Measurements from ENCODE around the gene RBPMS2.

- TF ChIP-seq EP300 (IDR thresholded peaks at IDR 0.05) (no peak), POLR2A (IDR thresholded peaks at IDR 0.05) (no peak)
- TF ChIP-seq, protein P1, sequence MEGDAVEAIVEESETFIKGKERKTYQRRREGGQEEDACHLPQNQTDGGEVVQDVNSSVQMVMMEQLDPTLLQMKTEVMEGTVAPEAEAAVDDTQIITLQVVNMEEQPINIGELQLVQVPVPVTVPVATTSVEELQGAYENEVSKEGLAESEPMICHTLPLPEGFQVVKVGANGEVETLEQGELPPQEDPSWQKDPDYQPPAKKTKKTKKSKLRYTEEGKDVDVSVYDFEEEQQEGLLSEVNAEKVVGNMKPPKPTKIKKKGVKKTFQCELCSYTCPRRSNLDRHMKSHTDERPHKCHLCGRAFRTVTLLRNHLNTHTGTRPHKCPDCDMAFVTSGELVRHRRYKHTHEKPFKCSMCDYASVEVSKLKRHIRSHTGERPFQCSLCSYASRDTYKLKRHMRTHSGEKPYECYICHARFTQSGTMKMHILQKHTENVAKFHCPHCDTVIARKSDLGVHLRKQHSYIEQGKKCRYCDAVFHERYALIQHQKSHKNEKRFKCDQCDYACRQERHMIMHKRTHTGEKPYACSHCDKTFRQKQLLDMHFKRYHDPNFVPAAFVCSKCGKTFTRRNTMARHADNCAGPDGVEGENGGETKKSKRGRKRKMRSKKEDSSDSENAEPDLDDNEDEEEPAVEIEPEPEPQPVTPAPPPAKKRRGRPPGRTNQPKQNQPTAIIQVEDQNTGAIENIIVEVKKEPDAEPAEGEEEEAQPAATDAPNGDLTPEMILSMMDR (IDR thresholded peaks at IDR 0.05) = no peak
These were observed 71.8 kb downstream of the RBPMS2 start for GRCh38 chr15:64703632-64703959.
